OCI-LY3 (cell line): ENCODE measurements around the gene IPO11.
A peak's percentile ranks its signal among the peaks of the same experiment; 100 is the strongest.

Experiments
- H2AFZ ChIP-seq: fragments of 200-600, 300-600 bp; shearing (Covaris generic); 2 replicates; pipeline ENCODE4 v1.6.0; 2014; ENCODE audit warnings: antibody characterized with exemption, low read depth, low read length
- H3K27ac ChIP-seq: fragments of 200-600, 300-600 bp; sonication (generic); 2 replicates; pipeline ENCODE4 v1.5.1; 2014; ENCODE audit warnings: mild to moderate bottlenecking, low read length, moderate library complexity, mixed read lengths
- H3K27me3 ChIP-seq: fragments of 200-600, 300-600 bp; sonication (generic); 2 replicates; pipeline ENCODE4 v1.6.1; 2014; ENCODE audit warnings: low read depth, low read length, mixed read lengths
- H3K36me3 ChIP-seq: fragments of 200-600, 300-600 bp; sonication (generic); replicated peaks from 2 replicates; pipeline ENCODE3; 2014; ENCODE audit warnings: low read depth, low read length, mixed read lengths
- H3K4me1 ChIP-seq: fragments of 300-600, 200-600 bp; sonication (generic); 2 replicates; pipeline ENCODE4 v1.6.1; 2014; ENCODE audit warnings: low read length, mixed read lengths
- H3K4me2 ChIP-seq: fragments of 200-600, 300-600 bp; sonication (generic); 2 replicates; pipeline ENCODE4 v1.6.1; 2014; ENCODE audit warnings: low read length, mixed read lengths
- H3K4me3 ChIP-seq: fragments of 300-600, 200-600 bp; sonication (generic); 2 replicates; pipeline ENCODE4 v1.5.1; 2014; ENCODE audit warnings: antibody characterized with exemption, mild to moderate bottlenecking, low read length, moderate library complexity
- H3K79me2 ChIP-seq: fragments of 300-600, 200-600 bp; shearing (Covaris generic); 2 replicates; pipeline ENCODE4 v1.6.1; 2014; ENCODE audit warnings: mild to moderate bottlenecking, low read length, mixed read lengths
- H3K9ac ChIP-seq: fragments of 300-600, 200-600 bp; shearing (Covaris generic); 2 replicates; pipeline ENCODE4 v1.6.0; 2014; ENCODE audit warnings: mild to moderate bottlenecking, low read length, moderate library complexity
- H3K9me3 ChIP-seq: fragments of 200-600, 300-600 bp; shearing (Covaris generic); 2 replicates; pipeline ENCODE4 v1.6.1; 2014; ENCODE audit warnings: low read length, mixed read lengths; ENCODE audit not compliant: insufficient read depth
- H4K20me1 ChIP-seq: fragments of 200-600, 300-600 bp; sonication (generic); 2 replicates; pipeline ENCODE4 v1.6.1; 2016; ENCODE audit warnings: low read length, mixed read lengths; ENCODE audit not compliant: insufficient read depth
- CTCF ChIP-seq: fragments of 200-600, 300-600 bp; sonication (generic); IDR thresholded peaks from 2 replicates; pipeline ENCODE4 v1.5.1; 2014; ENCODE audit warnings: antibody characterized with exemption, low read length, low read depth
- EZH2phosphoT487 ChIP-seq: fragments of 200-600 bp; shearing (Covaris generic); IDR thresholded peaks from 2 replicates; pipeline ENCODE4 v1.6.1; 2018; ENCODE audit warnings: antibody characterized with exemption, mixed run types, low read depth

IPO11 gene

DNA sequence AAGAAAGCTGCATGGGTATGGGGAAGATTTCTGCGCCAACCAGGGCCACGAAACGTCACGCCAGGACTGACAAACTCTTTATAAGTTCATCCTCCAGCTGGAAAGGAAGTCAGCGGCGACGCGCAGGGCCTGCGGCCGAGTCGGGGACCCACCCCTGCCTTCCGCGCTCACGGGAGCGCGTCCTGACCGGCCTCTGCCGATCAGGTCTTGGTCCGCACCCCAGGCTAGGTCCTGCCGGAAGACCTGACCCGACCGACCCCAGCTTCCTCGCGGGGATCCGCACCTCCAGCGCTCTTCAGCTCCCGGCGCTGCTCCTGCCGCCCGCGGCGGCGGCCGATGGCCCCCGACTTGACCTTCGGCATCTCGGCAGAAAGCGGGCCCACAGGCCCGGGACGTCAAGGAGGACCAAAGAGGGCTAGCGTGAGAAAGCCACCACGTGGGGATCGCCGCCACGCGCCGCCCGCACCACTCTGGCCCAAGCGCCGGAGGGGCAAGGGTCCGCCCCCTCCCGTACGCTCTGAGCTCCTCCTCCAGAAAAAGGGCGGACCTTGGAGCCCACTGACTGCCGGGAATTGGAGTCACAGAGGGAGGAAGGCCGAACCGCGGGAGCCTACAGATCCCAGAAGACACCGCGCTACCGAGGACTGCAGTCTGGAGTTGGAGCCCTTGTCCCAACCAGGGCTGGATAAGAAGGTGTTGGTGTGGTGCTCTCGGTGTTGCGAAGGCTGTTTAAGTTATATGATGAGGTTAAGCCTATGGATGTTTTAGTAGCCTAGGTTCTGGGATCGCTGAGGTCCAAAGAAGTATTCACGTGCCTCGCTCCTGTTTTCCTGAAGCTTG is 8.9 kb upstream of the IPO11 start, which contains the start of gene DIMT1:
Gene DIMT1, minus strand, starts transcription at position 495 of the 840 bp plus-strand sequence. Its CDS starts 133 bp downstream, at position 362.
- H3K36me3 ChIP-seq: no peaks in the 10 kb centered on the region
- peaks cover 19% of the 10 kb centered on the region for H3K79me2 ChIP-seq
- peaks cover 9% of the 10 kb centered on the region for H3K4me1 ChIP-seq
- H3K9ac ChIP-seq: peak within 1 kb of the TSS; percentile 91
- H3K4me3 ChIP-seq: peak within 1 kb of the TSS; percentile 98
- peak within 1 kb of the TSS; percentile 80 for H3K4me2 ChIP-seq
- no peaks in the 10 kb centered on the region for H3K9me3 ChIP-seq
- no peak for TF ChIP-seq EZH2phosphoT487
- no peak for TF ChIP-seq CTCF
- no peaks in the 10 kb centered on the region for H3K27me3 ChIP-seq
- H3K27ac ChIP-seq: peak within 1 kb of the TSS; percentile 74
- no peaks in the 10 kb centered on the region for H4K20me1 ChIP-seq
- H2AFZ ChIP-seq: peak within 1 kb of the TSS; percentile 93

GRCh38 chr5:62413711-62414110 is 1.1 kb downstream of the IPO11 start:
- H3K27me3 ChIP-seq: no peaks in the 10 kb centered on the region

DNA sequence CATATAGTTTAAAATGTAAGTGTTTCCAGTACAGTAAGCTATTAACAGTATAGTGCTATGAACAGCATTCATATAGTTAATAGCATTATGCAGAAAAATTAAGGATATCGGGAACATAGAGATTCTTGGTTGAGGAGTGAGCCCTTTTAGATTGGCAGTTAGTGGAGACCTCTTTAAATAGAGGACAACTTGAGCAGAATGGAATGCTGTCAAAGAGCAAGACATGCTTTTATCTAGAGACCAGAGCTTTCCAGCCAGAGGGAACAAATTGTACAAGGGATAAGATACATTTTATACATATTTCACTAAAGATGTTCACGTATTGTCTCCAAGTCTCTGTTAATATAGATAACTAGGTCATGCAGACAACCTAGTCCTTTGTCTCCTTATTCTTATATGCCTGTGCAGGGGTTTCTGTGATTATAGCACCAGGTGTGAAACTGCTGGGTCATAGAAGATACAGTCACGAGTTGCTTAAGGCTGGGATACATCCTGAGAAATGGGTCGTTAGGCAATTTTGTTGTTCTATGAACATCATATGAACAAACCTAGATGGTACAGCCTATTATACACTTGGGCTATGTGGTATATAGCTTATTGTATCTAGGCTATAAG is 6.0 kb downstream of the IPO11 start:
- H3K4me1 ChIP-seq: peaks cover 16% of the 10 kb centered on the region
- H3K27me3 ChIP-seq: no peaks in the 10 kb centered on the region
- H3K27ac ChIP-seq: no peak overlapping the region
- H3K36me3 ChIP-seq: peaks cover 4% of the 10 kb centered on the region
- no peak for TF ChIP-seq CTCF
- H3K9ac ChIP-seq: no peak overlapping the region
- no peak overlapping the region for H3K4me3 ChIP-seq
- no peak overlapping the region for H3K4me2 ChIP-seq
- 0 out of 2 replicates have a peak, but pooled peaks cover 3% of the 10 kb centered on the region for H4K20me1 ChIP-seq
- peaks cover 87% of the 10 kb centered on the region for H3K79me2 ChIP-seq
- H2AFZ ChIP-seq: no peak overlapping the region
- no peaks in the 10 kb centered on the region for H3K9me3 ChIP-seq

More at GRCh38 chr5:62413711-62414110, 1.1 kb downstream of the IPO11 start:
- Histone ChIP-seq H3K9ac (peak overlapping the region; percentile 74), H3K9me3 (no peaks in the 10 kb centered on the region), H3K27ac (no peak overlapping the region), H3K4me2 (peak overlapping the region; percentile 88), H3K79me2 (peaks cover 60% of the 10 kb centered on the region), H3K36me3 (peaks cover 1% of the 10 kb centered on the region), H3K4me1 (peaks cover 21% of the 10 kb centered on the region), H2AFZ (no peak overlapping the region), H4K20me1 (0 out of 2 replicates have a peak, but pooled peaks cover 3% of the 10 kb centered on the region), H3K4me3 (peak overlapping the region; percentile 93)
- TF ChIP-seq EZH2phosphoT487: no peak
- no peak for TF ChIP-seq CTCF

DNA sequence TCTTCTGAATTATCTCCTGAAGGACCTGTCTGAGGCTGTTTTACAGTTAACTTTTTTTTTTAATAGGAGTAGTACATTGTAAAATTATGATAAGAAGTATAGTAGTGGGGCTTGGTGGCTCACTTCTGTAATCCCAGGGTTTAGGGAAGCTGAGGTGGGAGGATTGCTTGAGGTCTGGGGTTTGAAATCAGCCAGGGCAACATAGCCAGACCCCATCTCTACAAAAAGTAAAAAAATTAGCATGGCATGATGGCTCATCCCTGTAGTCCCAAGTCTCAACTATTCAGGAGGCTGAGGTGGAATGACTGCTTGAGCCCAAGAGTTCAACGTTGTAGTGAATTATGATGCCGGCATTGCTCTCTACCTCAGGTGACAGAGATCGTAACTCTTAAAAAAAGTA is 7.0 kb downstream of the IPO11 start:
- H2AFZ ChIP-seq: no peak overlapping the region
- TF ChIP-seq CTCF (no peak), EZH2phosphoT487 (no peak)
- no peak overlapping the region for H3K9ac ChIP-seq
- H4K20me1 ChIP-seq: 0 out of 2 replicates have a peak, but pooled peaks cover 3% of the 10 kb centered on the region
- peaks cover 4% of the 10 kb centered on the region for H3K36me3 ChIP-seq
- H3K27me3 ChIP-seq: no peaks in the 10 kb centered on the region
- H3K4me3 ChIP-seq: no peak overlapping the region
- H3K9me3 ChIP-seq: no peaks in the 10 kb centered on the region
- peaks cover 81% of the 10 kb centered on the region for H3K79me2 ChIP-seq
- no peak overlapping the region for H3K27ac ChIP-seq
- H3K4me2 ChIP-seq: no peak overlapping the region
- H3K4me1 ChIP-seq: 0 out of 2 replicates have a peak, but pooled peaks cover 6% of the 10 kb centered on the region
